Keratinocyte (primary cell): Measurements from ENCODE around the gene LY9. TPM values are rescaled to one million over a fixed set of nuclear protein-coding genes. Genes with fewer than 3 reads are reported as not detected.

ENCODE experiments used
- DNase-seq: peaks from one replicate; pipeline ENCODE4 v3.0.0-alpha.2; 2011; ENCODE audit warnings: low read depth, missing footprints, low spot score
- FAIRE-seq: peaks from 2 replicates; lab custom pipeline; 2011; peaks lifted over from hg19 to GRCh38; lab: Jason Lieb, UNC
- H2AFZ ChIP-seq: 2 replicates; pipeline ENCODE4 v1.6.0; 2012; ENCODE audit warnings: low read length, control low read depth, inconsistent platforms; ENCODE audit not compliant: control insufficient read depth
- H3K27ac ChIP-seq: 2 replicates; pipeline ENCODE4 v1.5.1; 2011; ENCODE audit warnings: low read length; ENCODE audit not compliant: control insufficient read depth, insufficient read depth
- H3K27me3 ChIP-seq: 3 replicates; pipeline ENCODE4 v1.6.0; 2011; ENCODE audit warnings: low read length; ENCODE audit not compliant: control insufficient read depth, insufficient read depth; ENCODE audit errors: extremely low read depth
- H3K36me3 ChIP-seq, 2 experiments: 2 replicates in 1 of 2; 3 replicates in 1 of 2; pipeline ENCODE4 v1.5.1; 2011; ENCODE audit warnings: low read length in 2 of 2, mild to moderate bottlenecking in 1 of 2; ENCODE audit not compliant: control insufficient read depth in 2 of 2, insufficient read depth in 2 of 2; ENCODE audit errors: extremely low read depth in 1 of 2
- H3K4me1 ChIP-seq: 3 replicates; pipeline ENCODE4 v1.5.1; 2011; ENCODE audit warnings: low read length; ENCODE audit not compliant: control insufficient read depth, insufficient read depth; ENCODE audit errors: extremely low read depth
- H3K4me2 ChIP-seq: 3 replicates; pipeline ENCODE4 v1.6.0; 2011; ENCODE audit warnings: low read depth, low read length; ENCODE audit not compliant: control insufficient read depth, insufficient read depth; ENCODE audit errors: extremely low read depth
- H3K4me3 ChIP-seq, 3 experiments: fragments of 200-600 bp in 1 of 3; sonication (generic) in 1 of 3; 2 replicates in 2 of 3; 3 replicates in 1 of 3; pipeline ENCODE4 v1.5.1; 2011 to 2016; ENCODE audit warnings: low read length in 3 of 3, mild to moderate bottlenecking in 3 of 3, control low read depth in 2 of 3, inconsistent platforms in 1 of 3, low read depth in 1 of 3, mixed read lengths in 1 of 3, mixed run types in 1 of 3, moderate library complexity in 1 of 3; ENCODE audit not compliant: control insufficient read depth in 2 of 3, insufficient read depth in 2 of 3; ENCODE audit errors: extremely low read depth in 1 of 3
- H3K79me2 ChIP-seq: 2 replicates; pipeline ENCODE4 v1.6.0; 2012; ENCODE audit warnings: low read length; ENCODE audit not compliant: control insufficient read depth, insufficient read depth
- H3K9ac ChIP-seq: 3 replicates; pipeline ENCODE4 v1.6.0; 2011; ENCODE audit warnings: low read length; ENCODE audit not compliant: control insufficient read depth, insufficient read depth; ENCODE audit errors: extremely low read depth
- H3K9me1 ChIP-seq: 3 replicates; pipeline ENCODE4 v1.6.0; 2011; ENCODE audit warnings: low read length; ENCODE audit not compliant: control insufficient read depth, insufficient read depth; ENCODE audit errors: extremely low read depth
- H3K9me3 ChIP-seq: 2 replicates; pipeline ENCODE4 v1.5.1; 2012; ENCODE audit warnings: low read depth, low read length; ENCODE audit not compliant: control insufficient read depth
- H4K20me1 ChIP-seq: 3 replicates; pipeline ENCODE4 v1.6.0; 2011; ENCODE audit warnings: low read length; ENCODE audit not compliant: control insufficient read depth, insufficient read depth; ENCODE audit errors: extremely low read depth
- CTCF ChIP-seq, 3 experiments: IDR thresholded peaks in 1 of 3; conservative IDR thresholded peaks in 1 of 3; optimal IDR thresholded peaks in 1 of 3; 2 replicates in 2 of 3; 3 replicates in 1 of 3; pipeline versions ENCODE3 to v1.5.1; 2011; ENCODE audit warnings: low read length in 3 of 3, mild to moderate bottlenecking in 3 of 3, moderate library complexity in 2 of 3, control low read depth in 1 of 3, inconsistent platforms in 1 of 3; ENCODE audit not compliant: insufficient read depth in 2 of 3; ENCODE audit errors: extremely low read depth in 1 of 3
- EZH2 ChIP-seq: IDR thresholded peaks from one replicate; pipeline ENCODE4 v1.6.1; 2012; ENCODE audit warnings: inconsistent platforms, mild to moderate bottlenecking, low read length, moderate library complexity
- dilution Hi-C: fragments of 300-500 bp; cut with MboI; formaldehyde crosslinking; loops from one replicate; pipeline ENCODE4 v1.7.0; 2020; ENCODE audit warnings: low sequenced_read_pairs; ENCODE audit not compliant: extremely low pct_ligation_motif_present
- polyA plus RNA-seq, 5 experiments: library from polyadenylated mRNA; depleted of rRNA in 3 of 5; stranded (reverse) in 3 of 5; stranded (forward) in 1 of 5; unstranded in 1 of 5; fragments of >200 nt; gene quantifications; 1 replicate in 1 of 5; 2 replicates in 3 of 5; 3 replicates in 1 of 5; pipeline versions ENCODE4 v1.2.1 to v1.2.3, GENCODE V29; 2011 to 2012; ENCODE audit warnings: missing spikeins in 2 of 5, low read depth in 1 of 5, low replicate concordance in 1 of 5

Gene LY9
- polyA plus RNA-seq, 1 donor (not counting 4 experiments of a cell fraction or from before 2014, with no cell fraction given) = not detected

DNA sequence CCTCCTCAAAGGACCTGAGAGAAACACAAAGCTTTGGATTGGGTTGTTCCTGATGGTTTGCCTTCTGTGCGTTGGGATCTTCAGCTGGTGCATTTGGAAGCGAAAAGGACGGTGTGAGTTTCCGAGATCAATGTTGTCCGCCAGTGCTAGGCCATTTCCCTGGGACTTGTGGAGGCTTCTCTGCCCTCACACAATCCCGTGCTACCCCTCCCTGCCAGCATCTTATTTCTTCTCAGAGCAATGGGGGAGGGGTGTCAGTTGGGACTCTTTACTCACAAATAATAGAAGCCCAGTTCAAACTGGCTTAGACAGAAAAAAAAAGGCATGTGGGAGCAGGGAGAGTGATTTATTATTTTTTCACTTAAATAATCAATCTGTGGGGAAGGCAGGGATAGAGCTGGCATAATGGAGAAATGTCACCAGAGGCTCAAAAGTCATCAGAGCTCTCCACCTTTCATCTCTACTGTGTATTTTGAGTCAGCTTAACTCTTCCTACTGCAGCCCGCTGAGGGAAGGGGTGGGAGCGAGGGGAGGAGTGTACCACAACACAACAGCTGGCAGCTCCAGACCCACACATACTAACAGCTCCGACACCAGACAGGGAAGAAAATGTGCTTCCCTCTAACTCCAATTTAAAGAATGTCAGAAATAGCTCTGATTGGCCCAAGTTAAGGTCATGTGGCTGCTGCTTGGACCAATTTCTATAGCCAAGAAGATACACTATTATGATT is 22.4 kb downstream of the LY9 start:
- dilution Hi-C loops = no loop called here
- Histone ChIP-seq H3K27me3 (no peaks in the 10 kb centered on the region), H4K20me1 (no peaks in the 10 kb centered on the region), H3K9me1 (no peaks in the 10 kb centered on the region), H3K79me2 (no peaks in the 10 kb centered on the region), H3K4me1 (peaks cover 6% of the 10 kb centered on the region), H3K4me2 (no peak overlapping the region), H3K27ac (no peak overlapping the region), H3K9me3 (no peaks in the 10 kb centered on the region), H3K9ac (no peak overlapping the region), H3K4me3 (no peak overlapping the region), H3K36me3 (no peaks in the 10 kb centered on the region), H2AFZ (no peak overlapping the region)
- no peak for TF ChIP-seq CTCF (optimal IDR thresholded peaks at IDR 0.05 in 1 of 3, IDR thresholded peaks at IDR 0.05 in 1 of 3, conservative IDR thresholded peaks at IDR 0.05 in 1 of 3; ENCODE audit: extremely low read depth in 1 of 3, insufficient read depth in 2 of 3, low read length in 3 of 3)
- no peak for TF ChIP-seq EZH2
- FAIRE-seq (no peak), DNase-seq (no peak)

DNA sequence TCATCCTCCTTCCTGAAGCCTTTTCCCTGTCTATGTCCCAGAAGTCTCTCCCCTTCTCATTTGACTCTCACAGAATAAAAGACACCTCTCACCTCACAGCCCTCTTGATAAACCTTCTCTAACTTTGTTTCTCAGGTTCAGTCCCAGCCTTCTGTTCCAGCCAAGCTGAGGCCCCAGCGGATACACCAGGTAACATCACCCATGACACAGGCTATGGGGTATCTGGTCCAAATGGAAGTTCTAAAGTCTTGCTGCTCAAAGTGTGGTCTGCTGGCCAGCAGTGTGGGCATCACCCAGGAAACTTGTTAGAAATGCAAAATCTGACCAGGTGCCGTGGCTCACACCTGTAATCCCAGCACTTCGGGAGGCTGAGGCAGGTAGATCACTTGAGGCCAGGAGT is 23.2 kb downstream of the LY9 start:
- Histone ChIP-seq H3K79me2 (no peaks in the 10 kb centered on the region), H3K4me1 (no peaks in the 10 kb centered on the region), H3K4me2 (no peak overlapping the region), H3K27me3 (no peaks in the 10 kb centered on the region), H3K27ac (no peak overlapping the region), H2AFZ (no peak overlapping the region), H3K4me3 (no peak overlapping the region), H3K9ac (no peak overlapping the region), H3K9me3 (no peaks in the 10 kb centered on the region), H4K20me1 (no peaks in the 10 kb centered on the region), H3K9me1 (no peaks in the 10 kb centered on the region), H3K36me3 (no peaks in the 10 kb centered on the region)
- dilution Hi-C loops = no loop called here
- DNase-seq = no peak
- TF ChIP-seq CTCF (optimal IDR thresholded peaks at IDR 0.05 in 1 of 3, IDR thresholded peaks at IDR 0.05 in 1 of 3, conservative IDR thresholded peaks at IDR 0.05 in 1 of 3; ENCODE audit: extremely low read depth in 1 of 3, insufficient read depth in 2 of 3, low read length in 3 of 3) (no peak), EZH2 (no peak)
- no peak for FAIRE-seq
